A172 (cell line): ENCODE data around the gene SLC9A3. TPM values are rescaled to one million over a fixed set of nuclear protein-coding genes. Genes with fewer than 3 reads are reported as not detected.

Source experiments
- DNase-seq: peaks from one replicate; pipeline ENCODE4 v3.0.0-alpha.2; 2015; ENCODE audit warnings: low spot score
- total RNA-seq: library from RNA; depleted of rRNA; stranded (reverse); fragments of >200 nt; shearing (Covaris generic); gene quantifications from 2 replicates; pipeline ENCODE4 v1.2.3, GENCODE V29; 2014

SLC9A3 gene
- total RNA-seq, 1 experiment from 2014 or later = 4.7 TPM

DNA sequence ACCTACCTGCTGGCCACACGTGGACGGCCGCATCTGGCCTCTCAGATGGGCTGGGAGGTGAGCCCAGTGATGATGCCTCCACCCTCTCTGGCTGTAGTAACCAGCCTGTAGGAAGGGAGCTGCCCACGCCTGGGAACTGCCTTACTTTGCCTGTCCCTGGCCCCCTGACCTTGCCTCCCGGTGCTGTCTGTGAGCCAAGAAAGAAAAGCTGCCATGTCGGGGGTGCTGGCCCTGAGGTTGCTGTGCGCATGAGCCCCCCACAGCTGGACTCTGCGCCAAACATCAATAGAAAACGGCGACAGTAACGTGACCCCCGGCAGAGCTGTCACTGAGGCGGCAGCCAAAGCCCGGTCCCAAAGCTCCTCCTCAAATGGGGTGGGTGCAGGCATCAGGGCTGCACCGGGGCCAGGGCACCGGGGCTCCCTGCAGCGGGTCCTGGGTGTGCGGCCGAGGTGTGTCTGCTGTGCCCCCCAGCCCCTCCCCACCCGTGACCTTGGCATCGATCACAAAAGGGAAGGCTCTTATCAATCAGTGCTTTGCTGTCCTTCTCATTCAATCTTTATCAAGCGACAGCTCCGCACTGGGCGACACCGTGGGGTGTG, 15.3 kb upstream of the SLC9A3 start:
- DNase-seq = no peak

- DNase-seq = no peak
Measured at GRCh38 chr5:538801-539468, 14.7 kb upstream of the SLC9A3 start.

DNA sequence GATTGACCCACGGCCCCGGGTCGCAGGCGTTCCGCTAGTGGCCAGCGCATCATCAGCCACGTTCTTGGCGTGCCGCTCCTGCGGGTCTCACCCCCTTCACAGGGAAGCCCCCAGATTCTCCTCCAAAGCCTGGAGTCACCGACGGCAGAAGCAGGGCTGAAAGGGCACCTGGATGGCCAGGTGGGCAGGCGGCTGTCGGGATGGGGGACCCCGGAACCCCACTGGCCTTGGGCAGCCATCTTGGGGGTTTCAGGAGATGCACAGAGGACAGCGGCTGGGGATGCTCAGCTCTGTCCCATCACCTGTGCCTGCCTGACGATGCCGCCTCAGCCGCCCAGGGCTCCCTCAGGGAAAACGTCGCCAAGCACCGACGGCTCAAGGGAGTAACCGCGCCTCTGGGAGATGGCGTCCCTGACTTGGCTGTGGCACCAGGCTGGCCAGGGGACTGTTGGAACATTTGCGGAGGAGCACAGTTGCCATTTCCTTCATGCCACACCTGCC, 14.1 kb upstream of the SLC9A3 start:
- no peak for DNase-seq

DNA sequence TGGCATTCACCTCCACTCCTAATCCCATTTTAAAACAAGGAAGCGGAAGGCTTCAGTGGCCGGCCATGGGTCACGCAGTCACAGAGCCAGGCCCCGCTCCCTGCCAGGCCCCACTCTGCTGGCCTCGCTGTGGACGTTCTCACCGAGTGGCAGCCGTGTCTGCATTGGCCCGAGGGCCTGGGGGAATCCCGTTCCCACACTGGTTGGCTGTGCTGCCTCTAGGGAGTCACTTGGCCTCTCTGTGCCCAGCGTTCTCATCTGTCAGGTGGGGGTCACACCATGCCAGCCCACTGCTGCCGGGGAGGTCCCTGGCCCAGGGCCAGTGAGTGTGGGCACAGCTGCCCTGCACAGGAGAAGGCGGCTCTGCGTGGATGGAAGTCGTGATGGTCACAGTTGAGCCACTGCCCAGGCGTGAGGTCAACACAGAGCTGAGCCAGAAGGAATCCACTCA, 13.4 kb upstream of the SLC9A3 start:
- no peak for DNase-seq

DNA sequence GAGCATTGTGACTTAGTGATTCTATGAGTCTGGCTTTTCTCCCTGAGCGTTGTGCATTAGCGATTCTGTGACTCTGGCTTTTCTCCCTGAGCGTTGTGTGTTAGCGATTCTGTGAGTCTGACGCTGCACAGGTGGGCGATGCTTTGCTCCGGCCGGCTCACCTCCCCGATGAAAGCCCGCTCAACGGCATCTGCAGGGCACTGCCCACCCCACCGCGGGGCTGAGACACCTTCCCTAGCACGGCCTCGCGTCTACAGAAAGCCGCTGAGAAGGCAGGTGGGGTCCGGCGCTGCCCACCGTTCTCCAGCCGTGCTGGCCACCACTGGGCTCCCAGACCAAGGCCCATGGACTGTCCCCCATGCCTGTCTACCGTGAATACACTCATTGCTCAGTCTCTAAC, 12.8 kb upstream of the SLC9A3 start:
- DNase-seq = no peak

GRCh38 chr5:535846-536698, 11.8 kb upstream of the SLC9A3 start:
- DNase-seq = no peak

DNA sequence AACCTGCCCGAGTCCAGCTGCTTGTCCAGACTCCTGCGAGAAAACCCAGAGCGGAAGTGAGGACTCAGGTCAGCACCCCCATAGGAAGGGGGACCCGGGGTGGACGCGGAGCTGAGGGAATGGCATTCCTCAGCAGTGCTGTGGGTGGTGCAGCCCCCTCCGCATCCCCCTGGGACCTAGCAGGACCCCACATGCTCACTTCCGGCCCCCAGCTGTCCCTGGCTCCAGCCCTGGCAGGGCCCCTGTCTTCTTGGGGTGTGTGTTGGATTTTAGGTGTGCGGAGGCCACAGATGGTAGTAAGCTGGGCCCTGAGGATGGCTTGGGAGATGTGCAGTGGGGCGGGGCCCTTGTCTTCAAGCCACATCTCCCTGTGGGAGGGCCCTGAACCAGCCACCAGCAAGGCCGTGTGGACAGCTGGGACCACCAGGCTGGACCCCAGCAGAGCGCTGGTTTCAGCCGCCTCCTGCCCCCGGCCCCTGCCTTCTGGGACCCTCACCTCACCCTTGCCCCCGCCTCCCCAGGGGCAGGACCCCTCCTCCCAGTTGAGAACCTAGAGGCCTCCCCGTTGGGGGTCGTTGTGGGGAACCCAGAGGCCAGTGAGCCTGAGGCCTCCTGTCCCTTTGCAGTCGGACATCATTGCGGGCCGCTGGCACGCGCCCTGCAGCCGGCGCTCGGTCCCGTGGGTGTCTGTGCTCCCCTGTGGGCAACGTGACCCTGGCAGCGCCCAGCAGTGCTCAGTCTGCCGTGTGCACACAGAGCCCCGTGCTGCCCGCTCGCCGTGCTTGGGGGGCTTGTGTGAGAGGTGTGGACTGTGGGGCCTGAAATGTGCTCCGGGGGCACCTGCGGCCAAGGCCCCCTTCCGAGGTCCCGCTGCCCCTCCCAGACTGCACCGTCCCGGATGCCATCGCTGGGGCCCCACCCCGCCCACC, 10.8 kb upstream of the SLC9A3 start:
- no peak for DNase-seq

DNA sequence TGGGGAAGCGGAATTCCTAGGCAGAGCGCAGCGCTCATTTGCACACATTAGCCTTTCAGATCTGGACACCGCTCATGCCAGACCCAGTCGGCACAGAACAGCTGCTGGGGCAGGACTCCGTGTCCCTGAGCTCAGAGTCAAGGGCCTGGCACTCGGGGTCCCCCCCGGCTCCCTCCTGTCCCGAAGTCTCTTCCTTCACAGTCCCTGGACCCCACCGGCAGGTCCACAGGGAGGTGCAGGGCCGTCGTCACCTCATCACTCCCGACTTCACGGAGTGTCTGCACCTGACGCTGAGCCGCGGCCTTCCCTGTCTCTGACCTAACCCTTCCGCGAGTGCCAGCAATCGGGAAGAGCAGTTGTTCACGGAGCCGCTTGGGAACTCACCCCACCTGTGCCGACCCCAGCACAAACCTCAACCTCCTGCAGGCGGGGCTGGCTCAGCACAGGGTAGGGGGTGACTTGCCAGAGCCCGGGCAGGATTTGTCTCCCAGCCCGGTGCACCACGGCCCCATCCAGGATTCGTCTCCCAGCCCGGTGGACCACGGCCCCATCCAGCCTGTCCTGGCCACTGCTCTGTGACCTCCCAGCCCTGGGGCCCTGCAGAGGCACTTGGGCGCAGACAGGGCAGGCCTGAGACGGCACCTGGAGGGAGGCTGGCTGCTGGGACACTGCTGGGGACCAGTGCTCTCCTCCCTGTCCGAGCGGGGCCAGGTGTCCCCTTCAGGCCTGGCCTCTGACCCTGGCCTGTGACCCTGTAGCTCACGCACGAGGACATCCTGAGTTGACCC, 9.9 kb upstream of the SLC9A3 start:
- DNase-seq = no peak

DNA sequence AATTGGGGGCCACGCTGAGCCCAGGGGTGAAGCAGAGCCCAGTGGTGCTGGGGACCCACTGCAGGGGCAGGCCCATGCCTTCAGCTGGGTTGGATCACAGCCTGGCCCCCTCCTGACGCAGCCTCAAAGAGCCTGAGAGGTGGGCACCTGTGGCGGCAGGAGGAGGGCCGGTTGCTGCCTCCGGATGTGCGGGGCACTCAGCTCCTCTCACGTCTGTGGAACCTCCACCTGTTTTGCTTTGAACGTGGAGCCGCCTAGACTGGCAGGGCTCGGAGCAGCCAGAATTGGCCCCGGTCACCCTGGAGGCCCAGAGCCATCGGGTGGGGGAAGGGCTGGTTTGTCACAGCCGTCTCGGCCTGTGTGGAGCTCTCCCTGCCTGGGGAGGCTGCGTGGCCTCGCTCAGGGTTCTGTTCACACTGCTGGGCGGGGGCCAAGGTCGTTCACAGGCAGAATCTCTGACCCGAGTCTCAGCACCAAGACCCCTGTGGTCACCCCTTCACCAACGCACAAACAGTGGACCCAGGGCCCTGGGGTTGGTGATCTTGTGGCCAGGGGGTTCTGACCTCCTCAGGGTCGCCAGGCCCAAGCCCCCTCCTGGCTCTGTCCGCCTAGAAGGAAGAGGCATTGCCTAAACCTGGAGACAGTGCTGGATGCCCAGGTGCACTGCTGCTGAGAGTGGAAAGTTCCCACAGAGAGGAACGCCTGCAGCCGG, 9.2 kb upstream of the SLC9A3 start:
- DNase-seq = no peak

DNA sequence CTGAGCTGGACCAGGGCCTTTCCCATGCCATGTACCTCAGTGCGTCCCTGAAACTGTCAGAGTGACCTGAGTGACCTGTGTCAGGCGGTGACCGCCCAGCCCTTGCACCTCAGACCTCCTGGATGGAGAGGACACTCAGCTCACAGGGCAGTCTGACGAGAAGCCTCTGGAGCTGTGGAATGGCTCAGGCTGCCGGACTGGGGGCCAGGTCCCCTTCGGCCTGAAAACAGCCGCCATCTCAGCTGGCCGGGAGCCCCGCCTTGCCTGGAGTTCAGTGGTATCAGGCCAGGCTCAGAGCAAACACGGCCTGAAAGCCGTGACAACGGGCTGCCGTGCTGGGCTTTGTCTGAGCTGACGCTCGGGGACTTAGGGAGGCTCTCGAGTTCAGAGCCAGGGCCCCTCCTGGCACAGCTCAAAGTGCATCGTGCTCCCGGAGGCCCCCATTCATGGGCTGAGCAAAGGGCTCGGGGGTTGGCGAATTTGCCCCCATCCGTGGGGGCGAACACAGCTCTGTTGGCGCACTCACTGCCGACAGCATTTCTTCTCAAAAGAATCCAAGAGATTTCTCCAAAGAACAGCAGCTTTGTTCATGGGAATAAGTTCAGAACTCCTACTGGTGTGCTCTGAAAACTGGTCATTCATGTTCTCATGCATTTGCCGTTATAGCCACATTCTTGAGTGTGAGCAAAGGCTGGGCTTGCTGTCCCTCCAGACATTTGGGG, 8.4 kb upstream of the SLC9A3 start:
- DNase-seq = no peak

DNA sequence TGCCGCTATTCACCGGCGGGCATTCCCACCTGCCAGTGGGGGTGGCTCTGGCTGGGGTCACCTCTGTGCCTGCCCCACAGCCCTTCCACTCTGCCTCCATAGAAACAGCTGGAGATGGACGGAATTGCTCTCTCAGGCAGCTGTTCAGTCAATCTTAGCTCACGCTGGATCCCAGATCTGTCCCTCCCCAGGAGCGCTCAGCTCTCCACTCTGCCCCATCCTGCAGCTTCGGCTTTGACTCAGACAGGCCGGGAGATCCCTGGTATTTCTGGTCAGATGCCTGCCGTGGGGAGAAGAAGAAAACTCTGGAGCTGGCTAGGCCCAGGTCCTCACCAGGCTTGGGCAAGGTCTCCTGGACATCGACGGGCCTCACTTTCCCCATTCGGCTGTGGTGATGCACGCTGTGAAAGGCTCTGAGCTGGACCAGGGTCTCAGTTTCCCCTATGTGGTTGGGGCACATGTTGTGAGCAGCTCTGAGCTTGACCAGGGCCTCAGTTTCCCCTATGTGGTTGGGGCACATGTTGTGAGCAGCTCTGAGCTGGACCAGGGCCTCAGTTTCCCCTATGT, 7.6 kb upstream of the SLC9A3 start:
- DNase-seq = no peak

DNA sequence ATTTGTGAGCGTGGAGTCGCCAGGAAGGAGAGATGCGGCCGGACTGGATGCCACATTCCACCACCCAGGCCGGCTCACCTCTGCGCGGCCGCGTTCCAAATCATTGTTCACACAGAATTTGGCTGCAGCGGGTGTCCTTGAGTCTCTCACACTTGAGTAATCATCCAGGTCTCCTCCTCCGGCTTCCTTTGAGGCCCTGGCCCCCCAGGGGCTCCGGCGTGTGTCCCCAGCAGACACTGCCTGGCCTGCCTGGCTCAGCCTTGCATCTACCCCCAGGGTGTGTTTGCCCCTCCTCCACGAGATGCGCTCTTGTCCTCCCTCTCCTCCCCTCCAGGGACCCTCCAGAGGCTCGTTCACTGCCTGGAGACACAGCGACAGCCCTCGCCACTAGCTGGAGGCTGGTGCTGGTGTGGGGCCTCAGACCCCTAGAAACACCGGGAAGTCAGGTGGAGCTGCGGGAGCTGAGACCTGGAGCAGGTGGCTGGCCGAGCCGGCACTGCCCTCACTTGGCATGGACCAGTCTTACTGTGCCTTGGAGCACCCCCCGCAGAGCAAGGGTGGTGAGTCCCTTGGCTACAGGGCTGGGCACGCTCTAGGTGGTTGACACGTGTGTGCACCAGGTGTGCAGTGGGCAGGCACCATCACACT, 7.0 kb upstream of the SLC9A3 start:
- DNase-seq = no peak

GRCh38 chr5:530001-530955, 6.0 kb upstream of the SLC9A3 start:
- DNase-seq = no peak

GRCh38 chr5:528629-529511, 4.6 kb upstream of the SLC9A3 start:
- DNase-seq = no peak

DNA sequence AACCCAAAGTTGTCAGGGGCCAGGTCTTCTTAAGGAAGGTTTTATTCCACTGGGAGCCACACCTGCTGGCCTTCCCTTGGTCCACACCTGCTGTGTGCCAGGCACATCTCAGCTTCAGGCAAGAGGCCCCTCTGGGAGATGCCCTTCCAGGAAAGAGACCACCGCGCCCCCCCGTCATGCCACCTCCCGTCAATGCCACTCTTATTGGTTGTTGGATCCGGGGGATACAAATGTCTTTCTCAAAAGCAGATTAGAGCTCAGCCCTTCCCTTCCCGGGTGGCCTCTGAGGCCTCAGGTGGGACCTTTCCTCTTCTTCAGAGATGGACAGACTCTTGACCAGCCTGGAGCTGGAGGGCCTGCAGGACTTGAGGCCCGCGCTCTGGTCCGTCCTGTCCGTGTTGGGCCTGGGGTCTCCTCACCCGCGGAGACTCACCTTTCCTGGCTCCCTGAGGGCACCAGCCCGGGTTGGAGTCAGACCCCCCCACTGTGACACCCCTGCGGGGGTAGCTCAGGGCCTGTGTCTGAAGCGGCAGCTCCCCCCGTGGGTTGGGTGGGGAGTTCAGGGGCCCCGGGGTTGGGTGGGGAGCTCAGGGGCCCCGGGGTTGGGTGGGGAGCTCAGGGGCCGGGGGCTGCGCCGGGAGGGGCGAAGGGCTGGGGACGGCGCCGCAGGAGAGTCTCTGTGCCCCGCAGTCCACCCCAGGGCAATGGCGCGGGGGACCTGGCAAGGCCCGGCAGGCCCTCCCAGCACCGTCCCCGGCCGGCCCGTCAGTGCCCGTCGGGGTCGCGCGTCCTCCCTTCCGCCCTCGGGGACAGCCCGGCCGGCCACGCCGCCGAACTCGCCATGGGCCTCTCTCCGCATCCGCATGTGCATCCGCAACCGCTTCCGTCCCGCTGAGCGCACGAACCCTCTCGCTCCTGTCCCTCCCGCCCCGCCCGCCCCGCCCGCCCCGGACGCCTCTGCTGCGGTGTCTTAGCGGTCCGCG, 3.7 kb upstream of the SLC9A3 start:
- DNase-seq = no peak
